Skin epidermis (tissue), 12 donors: ENCODE measurements around the gene CAMK2A.

Experiments
- H3K27ac ChIP-seq, 21 experiments: fragments of 200-600 bp; sonication (generic) in 11 of 21; one replicate each; pipeline ENCODE4 v1.5.0; 2020; ENCODE audit warnings: mild to moderate bottlenecking in 3 of 21, inconsistent platforms in 2 of 21, moderate library complexity in 2 of 21
- H3K4me3 ChIP-seq, 7 experiments: fragments of 200-600 bp; sonication (generic) in 2 of 7; one replicate each; pipeline ENCODE4 v1.5.0; 2020; ENCODE audit warnings: inconsistent platforms in 2 of 7, mild to moderate bottlenecking in 2 of 7, moderate library complexity in 1 of 7

Gene CAMK2A

GRCh38 chr5:150203832-150204589 is 85.6 kb downstream of the CAMK2A start:
- Histone ChIP-seq H3K4me3 (no peak overlapping the region), H3K27ac (no peak overlapping the region)

GRCh38 chr5:150202501-150202900 is 87.1 kb downstream of the CAMK2A start:
- H3K27ac ChIP-seq: no peak overlapping the region
- H3K4me3 ChIP-seq: no peak overlapping the region

- H3K4me3 ChIP-seq: no peak overlapping the region
- no peak overlapping the region for H3K27ac ChIP-seq
Measured at GRCh38 chr5:150197476-150197875, 92.1 kb downstream of the CAMK2A start.

- no peak overlapping the region for H3K27ac ChIP-seq
- H3K4me3 ChIP-seq: no peak overlapping the region
Measured at GRCh38 chr5:150196986-150197385, 92.6 kb downstream of the CAMK2A start.

GRCh38 chr5:150196514-150196913 is 93.1 kb downstream of the CAMK2A start:
- H3K27ac ChIP-seq: no peak overlapping the region
- H3K4me3 ChIP-seq: no peak overlapping the region

GRCh38 chr5:150195736-150196485 is 93.7 kb downstream of the CAMK2A start:
- H3K4me3 ChIP-seq: no peak overlapping the region
- no peak overlapping the region for H3K27ac ChIP-seq

- Histone ChIP-seq H3K27ac (no peak overlapping the region), H3K4me3 (no peak overlapping the region)
Measured at GRCh38 chr5:150192462-150192861, 97.1 kb downstream of the CAMK2A start.

GRCh38 chr5:150190987-150191386 is 98.6 kb downstream of the CAMK2A start:
- Histone ChIP-seq H3K27ac (no peak overlapping the region), H3K4me3 (no peak overlapping the region)

- H3K4me3 ChIP-seq: no peak overlapping the region
- no peak overlapping the region for H3K27ac ChIP-seq
Measured at GRCh38 chr5:150190503-150190979, 99.0 kb downstream of the CAMK2A start.

GRCh38 chr5:150189728-150190502 is 99.7 kb downstream of the CAMK2A start, which contains the start of gene SLC6A7:
TSS of gene SLC6A7 (plus strand) at chr5:150190062. CDS start at chr5:150190328, 266 bp downstream.
- H3K4me3 ChIP-seq: no peak within 1 kb of the TSS
- no peak within 1 kb of the TSS for H3K27ac ChIP-seq

- H3K4me3 ChIP-seq: no peak overlapping the region
- H3K27ac ChIP-seq: no peak overlapping the region
Measured at GRCh38 chr5:150189326-150189725, 100.2 kb downstream of the CAMK2A start.

- Histone ChIP-seq H3K4me3 (no peak overlapping the region), H3K27ac (no peak overlapping the region)
Measured at GRCh38 chr5:150188146-150188842, 101.3 kb downstream of the CAMK2A start.

- H3K4me3 ChIP-seq: no peak overlapping the region
- H3K27ac ChIP-seq: no peak overlapping the region
Measured at GRCh38 chr5:150186897-150187296, 102.7 kb downstream of the CAMK2A start.

- Histone ChIP-seq H3K4me3 (no peak overlapping the region), H3K27ac (no peak overlapping the region)
Measured at GRCh38 chr5:150186137-150186536, 103.4 kb downstream of the CAMK2A start.

- H3K27ac ChIP-seq: no peak overlapping the region
- no peak overlapping the region for H3K4me3 ChIP-seq
Measured at GRCh38 chr5:150184990-150185912, 104.3 kb downstream of the CAMK2A start.

GRCh38 chr5:150184006-150184405 is 105.6 kb downstream of the CAMK2A start:
- Histone ChIP-seq H3K4me3 (no peak overlapping the region), H3K27ac (no peak overlapping the region)

- H3K27ac ChIP-seq: no peak overlapping the region
Measured at GRCh38 chr5:150183436-150183835, 106.1 kb downstream of the CAMK2A start.

GRCh38 chr5:150182774-150183173 is 106.8 kb downstream of the CAMK2A start:
- no peak overlapping the region for H3K4me3 ChIP-seq
- H3K27ac ChIP-seq: no peak overlapping the region

More at GRCh38 chr5:150183436-150183835, 106.1 kb downstream of the CAMK2A start:
- H3K4me3 ChIP-seq: no peak overlapping the region
